HepG2 (cell line): ENCODE results near the gene QRICH2. TPM values are rescaled to one million over a fixed set of nuclear protein-coding genes. Genes with fewer than 3 reads are reported as not detected.

ENCODE experiments used
- ATAC-seq: fragments of 200-7000 bp; cut with Tn5 transposase; 3 replicates; pipeline ENCODE4 v1.9.1; 2020; ENCODE audit warnings: mild to moderate bottlenecking, moderate library complexity
- BruUV-seq: library from RNA; stranded (reverse); fragments of 400-500 nt; replicated peaks from 2 replicates; lab custom pipeline; 2021; lab: Mats Ljungman, UMichigan
- CTCF ChIA-PET: fragments of 300-600 bp; formaldehyde crosslinking; extraction: SDS; loops from one replicate; lab custom pipeline; 2021; ENCODE audit warnings: low total read pairs, inconsistent platforms, low intra/inter-chr PET ratio; lab: Yijun Ruan, JAX
- POLR2A ChIA-PET: fragments of 350-600 bp; sonication (Branson Sonifier 250); formaldehyde crosslinking; loops from one replicate; lab custom pipeline; 2020; ENCODE audit warnings: antibody characterized with exemption, inconsistent platforms; lab: Yijun Ruan, JAX
- DNase-seq: peaks from one replicate; pipeline ENCODE4 v3.0.0-alpha.2; 2015; ENCODE audit warnings: low spot score
- FAIRE-seq: peaks from 3 replicates; lab custom pipeline; 2011; peaks lifted over from hg19 to GRCh38; lab: Jason Lieb, UNC
- H2AFZ ChIP-seq: one replicate; pipeline ENCODE4 v1.6.1; 2011; ENCODE audit warnings: low read length, inconsistent platforms
- H3K27ac ChIP-seq: fragments of 300-600 bp; 3 replicates; pipeline ENCODE4 v1.8.0; 2011; ENCODE audit warnings: mixed run types, mild to moderate bottlenecking, mixed read lengths, low read length, inconsistent platforms; ENCODE audit not compliant: insufficient read depth; ENCODE audit errors: extremely low read length
- H3K27me3 ChIP-seq, 2 experiments: fragments of 200-600 bp in 1 of 2; 2 replicates in 1 of 2; 3 replicates in 1 of 2; pipeline versions ENCODE4 v1.6.0 to v1.8.0; 2011; ENCODE audit warnings: low read length in 2 of 2, mild to moderate bottlenecking in 2 of 2, moderate library complexity in 2 of 2, inconsistent platforms in 1 of 2; ENCODE audit not compliant: insufficient read depth in 2 of 2, control insufficient read depth in 1 of 2
- H3K36me3 ChIP-seq, 2 experiments: fragments of 200-600 bp in 1 of 2; replicated peaks in 1 of 2; 2 replicates in 1 of 2; 3 replicates in 1 of 2; pipeline versions ENCODE4 v1.5.1 to v1.8.0; 2011; ENCODE audit warnings: low read length in 2 of 2, inconsistent platforms in 1 of 2; ENCODE audit not compliant: insufficient read depth in 2 of 2, control insufficient read depth in 1 of 2
- H3K4me1 ChIP-seq: 2 replicates; pipeline ENCODE4 v1.5.1; 2012; ENCODE audit warnings: low read length, inconsistent platforms; ENCODE audit not compliant: insufficient read depth
- H3K4me2 ChIP-seq: 2 replicates; pipeline ENCODE4 v1.6.0; 2011; ENCODE audit warnings: low read depth, low read length, inconsistent platforms
- H3K4me3 ChIP-seq, 3 experiments: fragments of 200-600 bp in 1 of 3; sonication (generic), shearing (Covaris generic) in 1 of 3; replicated peaks in 1 of 3; 2 replicates each; pipeline ENCODE4 v1.5.1; 2011 to 2016; ENCODE audit warnings: low read length in 3 of 3, inconsistent platforms in 2 of 3, low read depth in 2 of 3, mild to moderate bottlenecking in 2 of 3, control low read depth in 1 of 3, mixed read lengths in 1 of 3; ENCODE audit not compliant: insufficient read depth in 1 of 3
- H3K79me2 ChIP-seq: one replicate; pipeline ENCODE4 v1.6.1; 2011; ENCODE audit warnings: low read length, inconsistent platforms; ENCODE audit not compliant: insufficient read depth
- H3K9ac ChIP-seq: 2 replicates; pipeline ENCODE4 v1.6.0; 2011; ENCODE audit warnings: mild to moderate bottlenecking, low read depth, low read length, inconsistent platforms; ENCODE audit not compliant: insufficient read depth
- H3K9me3 ChIP-seq: 2 replicates; pipeline ENCODE4 v1.5.1; 2012; ENCODE audit warnings: mild to moderate bottlenecking, low read length
- H4K20me1 ChIP-seq: 2 replicates; pipeline ENCODE4 v1.6.0; 2011; ENCODE audit warnings: inconsistent platforms, mild to moderate bottlenecking, low read length, moderate library complexity; ENCODE audit not compliant: insufficient read depth
- CEBPB ChIP-seq: IDR thresholded peaks from 2 replicates; pipeline ENCODE4 v1.6.1; 2011; ENCODE audit warnings: low read depth, low read length, improper control_type of control experiment, borderline replicate concordance
- GLI4 ChIP-seq: sonication (generic); formaldehyde crosslinking; IDR thresholded peaks from 2 replicates; pipeline ENCODE4 v1.5.1; 2020; ENCODE audit warnings: missing genetic modification reagents, mild to moderate bottlenecking, moderate library complexity, borderline replicate concordance
- HNRNPL ChIP-seq: fragments of 200-400 bp; formaldehyde crosslinking; IDR thresholded peaks from 2 replicates; pipeline ENCODE4 v1.6.1; 2017; ENCODE audit warnings: mild to moderate bottlenecking, low read depth, low read length
- MATR3 ChIP-seq: sonication (generic); formaldehyde crosslinking; IDR thresholded peaks from 2 replicates; pipeline ENCODE4 v1.4.0; 2020; ENCODE audit warnings: missing genetic modification reagents
- NAIF1 ChIP-seq: sonication (generic); formaldehyde crosslinking; IDR thresholded peaks from 2 replicates; pipeline ENCODE4 v1.5.0; 2020; ENCODE audit warnings: mild to moderate bottlenecking, missing genetic modification reagents, borderline replicate concordance
- PLRG1 ChIP-seq: fragments of 450-650 bp; conservative IDR thresholded peaks from 2 replicates; pipeline ENCODE4 v1.6.1; 2016
- RCOR2 ChIP-seq: IDR thresholded peaks from 2 replicates; pipeline ENCODE4 v1.6.1; 2016; ENCODE audit warnings: missing biosample characterization, missing genetic modification reagents
- RFXAP ChIP-seq: sonication (generic); formaldehyde crosslinking; IDR thresholded peaks from 2 replicates; pipeline ENCODE4 v1.4.0; 2020; ENCODE audit warnings: missing genetic modification reagents, borderline replicate concordance
- ZNF274 ChIP-seq: sonication (generic); formaldehyde crosslinking; IDR thresholded peaks from 2 replicates; pipeline ENCODE4 v1.5.1; 2020; ENCODE audit warnings: mild to moderate bottlenecking, missing genetic modification reagents
- ZNF296 ChIP-seq: sonication (generic); formaldehyde crosslinking; conservative IDR thresholded peaks from 2 replicates; pipeline ENCODE4 v1.5.0; 2020; ENCODE audit warnings: mild to moderate bottlenecking, missing genetic modification reagents
- ZNF530 ChIP-seq: sonication (generic); formaldehyde crosslinking; IDR thresholded peaks from 2 replicates; pipeline ENCODE4 v1.5.0; 2020; ENCODE audit warnings: low read depth, mild to moderate bottlenecking, missing genetic modification reagents
- WGBS: methylation state at CpG from one replicate; pipeline ENCODE4 v1.1.6; 2017; ENCODE audit warnings: low lambda C conversion rate; 5-methylcytosine and 5-hydroxymethylcytosine counted together
- in situ Hi-C: cut with HindIII; loops from 2 replicates; pipeline ENCODE4 v1.10.0; 2017; ENCODE audit warnings: low pct_unique_long_range_greater_than_20kb; ENCODE audit not compliant: extremely low pct_ligation_motif_present
- intact Hi-C: fragments of 100-400 bp; cut with micrococcal nuclease; formaldehyde crosslinking; loops from one replicate; pipeline ENCODE4 v1.10.0; 2022; ENCODE audit not compliant: unreplicated experiment
- polyA plus RNA-seq, 8 experiments: library from polyadenylated mRNA; depleted of rRNA in 3 of 8; stranded (reverse) in 7 of 8; unstranded in 1 of 8; fragments of >200 nt; fragmentation: Illumina TruSeq in 4 of 8; extraction: Trizol in 4 of 8; gene quantifications; 2 replicates each; pipeline versions ENCODE4 v1.2.1 to v1.2.3, GENCODE V29; 2011 to 2016; ENCODE audit warnings: low read depth in 4 of 8, missing spikeins in 1 of 8, mixed read lengths in 1 of 8; ENCODE audit not compliant: insufficient read depth in 1 of 8
- total RNA-seq, 5 experiments: library from RNA; depleted of rRNA; stranded (reverse); fragments of >200 nt; fragmentation: Illumina TruSeq; extraction: Trizol; gene quantifications; 2 replicates each; pipeline ENCODE4 v1.2.3, GENCODE V29; 2016; ENCODE audit warnings: low read depth in 1 of 5
- TF ChIP-seq, protein P1 (sequence below): sonication (generic); formaldehyde crosslinking; IDR thresholded peaks from 2 replicates; pipeline ENCODE4 v1.5.0; 2020; ENCODE audit warnings: mild to moderate bottlenecking, missing genetic modification reagents
- TF ChIP-seq, protein P2 (sequence below): sonication (generic); formaldehyde crosslinking; IDR thresholded peaks from 2 replicates; pipeline ENCODE4 v1.4.0; 2020; ENCODE audit warnings: missing genetic modification reagents

The QRICH2 gene
- total and polyA plus RNA-seq, 2 of the 13 experiments (the other 11 are each of a cell fraction or from before 2014, with no cell fraction given): 3.7 to 5.7 TPM

DNA sequence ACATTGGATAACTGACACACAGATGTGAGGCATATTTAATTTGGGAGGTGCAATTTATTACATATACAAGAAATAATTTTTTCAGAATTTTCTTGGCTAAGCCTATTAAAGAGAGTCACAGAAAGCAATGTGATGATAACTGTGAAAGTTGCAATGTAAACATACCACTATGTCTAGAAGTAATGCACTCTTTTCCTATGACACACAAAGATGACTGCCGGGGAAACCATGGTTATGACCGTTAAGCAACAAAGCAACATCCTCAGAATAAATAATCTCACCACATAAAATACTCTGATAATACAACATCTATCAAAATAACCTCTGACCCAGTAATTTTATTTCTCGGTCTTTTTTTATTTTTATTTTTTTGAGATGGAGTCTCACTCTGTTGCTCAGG lies 10.5 kb upstream of the QRICH2 start (continued):
- TF ChIP-seq, protein P1, sequence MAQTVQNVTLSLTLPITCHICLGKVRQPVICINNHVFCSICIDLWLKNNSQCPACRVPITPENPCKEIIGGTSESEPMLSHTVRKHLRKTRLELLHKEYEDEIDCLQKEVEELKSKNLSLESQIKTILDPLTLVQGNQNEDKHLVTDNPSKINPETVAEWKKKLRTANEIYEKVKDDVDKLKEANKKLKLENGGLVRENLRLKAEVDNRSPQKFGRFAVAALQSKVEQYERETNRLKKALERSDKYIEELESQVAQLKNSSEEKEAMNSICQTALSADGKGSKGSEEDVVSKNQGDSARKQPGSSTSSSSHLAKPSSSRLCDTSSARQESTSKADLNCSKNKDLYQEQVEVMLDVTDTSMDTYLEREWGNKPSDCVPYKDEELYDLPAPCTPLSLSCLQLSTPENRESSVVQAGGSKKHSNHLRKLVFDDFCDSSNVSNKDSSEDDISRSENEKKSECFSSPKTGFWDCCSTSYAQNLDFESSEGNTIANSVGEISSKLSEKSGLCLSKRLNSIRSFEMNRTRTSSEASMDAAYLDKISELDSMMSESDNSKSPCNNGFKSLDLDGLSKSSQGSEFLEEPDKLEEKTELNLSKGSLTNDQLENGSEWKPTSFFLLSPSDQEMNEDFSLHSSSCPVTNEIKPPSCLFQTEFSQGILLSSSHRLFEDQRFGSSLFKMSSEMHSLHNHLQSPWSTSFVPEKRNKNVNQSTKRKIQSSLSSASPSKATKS (CRISPR knock-in tag): no peak

DNA sequence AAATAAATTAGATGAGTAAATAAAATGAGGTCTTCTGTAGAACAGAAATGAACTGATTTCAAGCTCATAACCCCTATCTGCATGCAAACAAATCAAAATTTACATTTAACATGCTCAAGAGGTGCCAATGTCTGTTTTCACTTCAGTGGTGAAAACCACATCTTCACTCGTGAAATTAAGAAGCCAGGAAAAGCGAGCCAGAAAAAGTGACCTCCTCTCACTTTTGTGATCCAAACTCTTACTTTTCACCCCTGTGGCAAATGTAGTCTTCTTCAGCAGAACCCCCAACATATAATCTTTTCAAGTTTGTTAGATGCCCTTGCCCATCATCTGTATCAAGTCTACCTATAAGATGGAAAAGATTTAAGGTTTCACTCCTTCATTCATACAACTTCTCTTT lies 9.5 kb upstream of the QRICH2 start:
- intact Hi-C loops: no loop called here
- Histone ChIP-seq H3K9ac (no peak overlapping the region), H3K4me2 (no peak overlapping the region), H3K9me3 (no peaks in the 10 kb centered on the region), H4K20me1 (peaks cover 2% of the 10 kb centered on the region; the same call in 1 of the 2 replicates), H3K4me3 (no peak overlapping the region), H3K4me1 (no peaks in the 10 kb centered on the region), H2AFZ (no peak overlapping the region), H3K79me2 (no peaks in the 10 kb centered on the region), H3K36me3 (peaks cover 32 to 83% of the 10 kb centered on the region in 2 experiments), H3K27me3 (no peaks in the 10 kb centered on the region), H3K27ac (no peak overlapping the region)
- in situ Hi-C loops: no loop called here
- no TSS peak for BruUV-seq
- ChIA-PET POLR2A (interaction anchor here (1.1 to 1.3 kb wide), 2 partner anchors 10 to 65 kb away, joined by 3 to 4 read pairs; no protein-coding TSS in a partner anchor), CTCF (no interaction called here)
- 95% methylated on average over 2 of the region's 2 CpGs for WGBS
- FAIRE-seq: no peak
- no peak for ATAC-seq
- no peak for DNase-seq
- no peak for TF ChIP-seq ZNF274 (CRISPR knock-in tag)
- no peak for TF ChIP-seq ZNF530
- no peak for TF ChIP-seq ZNF296 (CRISPR knock-in tag)
- TF ChIP-seq PLRG1: no peak
- TF ChIP-seq HNRNPL: no peak
- TF ChIP-seq RCOR2 (CRISPR knock-in tag): no peak
- TF ChIP-seq CEBPB: no peak
- TF ChIP-seq NAIF1 (CRISPR knock-in tag): no peak
- TF ChIP-seq GLI4 (CRISPR knock-in tag): no peak
- TF ChIP-seq, protein P2, sequence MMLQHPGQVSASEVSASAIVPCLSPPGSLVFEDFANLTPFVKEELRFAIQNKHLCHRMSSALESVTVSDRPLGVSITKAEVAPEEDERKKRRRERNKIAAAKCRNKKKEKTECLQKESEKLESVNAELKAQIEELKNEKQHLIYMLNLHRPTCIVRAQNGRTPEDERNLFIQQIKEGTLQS (CRISPR knock-in tag): no peak
- no peak for TF ChIP-seq RFXAP (CRISPR knock-in tag)
- no peak for TF ChIP-seq MATR3 (CRISPR knock-in tag)
